HepG2 (cell line): ENCODE measurements around the gene CCNL1. TPM values are rescaled to one million over a fixed set of nuclear protein-coding genes. Genes with fewer than 3 reads are reported as not detected.

Experiments used
- ATAC-seq: fragments of 200-7000 bp; cut with Tn5 transposase; 3 replicates; pipeline ENCODE4 v1.9.1; 2020; ENCODE audit warnings: mild to moderate bottlenecking, moderate library complexity
- BruUV-seq: library from RNA; stranded (reverse); fragments of 400-500 nt; replicated peaks from 2 replicates; lab custom pipeline; 2021; lab: Mats Ljungman, UMichigan
- CTCF ChIA-PET: fragments of 300-600 bp; formaldehyde crosslinking; extraction: SDS; loops from one replicate; lab custom pipeline; 2021; ENCODE audit warnings: low total read pairs, inconsistent platforms, low intra/inter-chr PET ratio; lab: Yijun Ruan, JAX
- POLR2A ChIA-PET: fragments of 350-600 bp; sonication (Branson Sonifier 250); formaldehyde crosslinking; loops from one replicate; lab custom pipeline; 2020; ENCODE audit warnings: antibody characterized with exemption, inconsistent platforms; lab: Yijun Ruan, JAX
- DNase-seq: peaks from one replicate; pipeline ENCODE4 v3.0.0-alpha.2; 2015; ENCODE audit warnings: low spot score
- FAIRE-seq: peaks from 3 replicates; lab custom pipeline; 2011; peaks lifted over from hg19 to GRCh38; lab: Jason Lieb, UNC
- H2AFZ ChIP-seq: one replicate; pipeline ENCODE4 v1.6.1; 2011; ENCODE audit warnings: low read length, inconsistent platforms
- H3K27ac ChIP-seq: fragments of 300-600 bp; 3 replicates; pipeline ENCODE4 v1.8.0; 2011; ENCODE audit warnings: mixed run types, mild to moderate bottlenecking, mixed read lengths, low read length, inconsistent platforms; ENCODE audit not compliant: insufficient read depth; ENCODE audit errors: extremely low read length
- H3K27me3 ChIP-seq, 2 experiments: fragments of 200-600 bp in 1 of 2; 2 replicates in 1 of 2; 3 replicates in 1 of 2; pipeline versions ENCODE4 v1.6.0 to v1.8.0; 2011; ENCODE audit warnings: low read length in 2 of 2, mild to moderate bottlenecking in 2 of 2, moderate library complexity in 2 of 2, inconsistent platforms in 1 of 2; ENCODE audit not compliant: insufficient read depth in 2 of 2, control insufficient read depth in 1 of 2
- H3K36me3 ChIP-seq, 2 experiments: fragments of 200-600 bp in 1 of 2; replicated peaks in 1 of 2; 2 replicates in 1 of 2; 3 replicates in 1 of 2; pipeline versions ENCODE4 v1.5.1 to v1.8.0; 2011; ENCODE audit warnings: low read length in 2 of 2, inconsistent platforms in 1 of 2; ENCODE audit not compliant: insufficient read depth in 2 of 2, control insufficient read depth in 1 of 2
- H3K4me1 ChIP-seq: 2 replicates; pipeline ENCODE4 v1.5.1; 2012; ENCODE audit warnings: low read length, inconsistent platforms; ENCODE audit not compliant: insufficient read depth
- H3K4me2 ChIP-seq: 2 replicates; pipeline ENCODE4 v1.6.0; 2011; ENCODE audit warnings: low read depth, low read length, inconsistent platforms
- H3K4me3 ChIP-seq, 3 experiments: fragments of 200-600 bp in 1 of 3; sonication (generic), shearing (Covaris generic) in 1 of 3; replicated peaks in 1 of 3; 2 replicates each; pipeline ENCODE4 v1.5.1; 2011 to 2016; ENCODE audit warnings: low read length in 3 of 3, inconsistent platforms in 2 of 3, low read depth in 2 of 3, mild to moderate bottlenecking in 2 of 3, control low read depth in 1 of 3, mixed read lengths in 1 of 3; ENCODE audit not compliant: insufficient read depth in 1 of 3
- H3K79me2 ChIP-seq: one replicate; pipeline ENCODE4 v1.6.1; 2011; ENCODE audit warnings: low read length, inconsistent platforms; ENCODE audit not compliant: insufficient read depth
- H3K9ac ChIP-seq: 2 replicates; pipeline ENCODE4 v1.6.0; 2011; ENCODE audit warnings: mild to moderate bottlenecking, low read depth, low read length, inconsistent platforms; ENCODE audit not compliant: insufficient read depth
- H3K9me3 ChIP-seq: 2 replicates; pipeline ENCODE4 v1.5.1; 2012; ENCODE audit warnings: mild to moderate bottlenecking, low read length
- H4K20me1 ChIP-seq: 2 replicates; pipeline ENCODE4 v1.6.0; 2011; ENCODE audit warnings: inconsistent platforms, mild to moderate bottlenecking, low read length, moderate library complexity; ENCODE audit not compliant: insufficient read depth
- AKNA ChIP-seq: sonication (generic); formaldehyde crosslinking; IDR thresholded peaks from 2 replicates; pipeline ENCODE4 v1.4.0; 2020; ENCODE audit warnings: missing genetic modification reagents, borderline replicate concordance
- ASH2L ChIP-seq: fragments of 300-600, 200-600 bp; sonication (generic); IDR thresholded peaks from 2 replicates; pipeline ENCODE4 v1.7.0; 2017; ENCODE audit warnings: low read depth, mild to moderate bottlenecking, moderate library complexity, mixed read lengths, low read length; ENCODE audit not compliant: insufficient read length
- CTCF ChIP-seq: sonication (generic); formaldehyde crosslinking; IDR thresholded peaks from 2 replicates; pipeline ENCODE4 v1.5.0; 2020; ENCODE audit warnings: mild to moderate bottlenecking, missing genetic modification reagents, moderate library complexity
- ELK4 ChIP-seq: sonication (generic); formaldehyde crosslinking; IDR thresholded peaks from 2 replicates; pipeline ENCODE4 v1.9.0; 2021; ENCODE audit warnings: missing genetic modification reagents, borderline replicate concordance
- NRL ChIP-seq: sonication (generic); formaldehyde crosslinking; IDR thresholded peaks from 2 replicates; pipeline ENCODE4 v1.5.0; 2020; ENCODE audit warnings: missing genetic modification reagents, mild to moderate bottlenecking, moderate library complexity, borderline replicate concordance
- PLRG1 ChIP-seq: fragments of 450-650 bp; conservative IDR thresholded peaks from 2 replicates; pipeline ENCODE4 v1.6.1; 2016
- WGBS: methylation state at CpG from one replicate; pipeline ENCODE4 v1.1.6; 2017; ENCODE audit warnings: low lambda C conversion rate; 5-methylcytosine and 5-hydroxymethylcytosine counted together
- in situ Hi-C: cut with HindIII; loops from 2 replicates; pipeline ENCODE4 v1.10.0; 2017; ENCODE audit warnings: low pct_unique_long_range_greater_than_20kb; ENCODE audit not compliant: extremely low pct_ligation_motif_present
- intact Hi-C: fragments of 100-400 bp; cut with micrococcal nuclease; formaldehyde crosslinking; loops from one replicate; pipeline ENCODE4 v1.10.0; 2022; ENCODE audit not compliant: unreplicated experiment
- polyA plus RNA-seq, 8 experiments: library from polyadenylated mRNA; depleted of rRNA in 3 of 8; stranded (reverse) in 7 of 8; unstranded in 1 of 8; fragments of >200 nt; fragmentation: Illumina TruSeq in 4 of 8; extraction: Trizol in 4 of 8; gene quantifications; 2 replicates each; pipeline versions ENCODE4 v1.2.1 to v1.2.3, GENCODE V29; 2011 to 2016; ENCODE audit warnings: low read depth in 4 of 8, missing spikeins in 1 of 8, mixed read lengths in 1 of 8; ENCODE audit not compliant: insufficient read depth in 1 of 8
- total RNA-seq, 5 experiments: library from RNA; depleted of rRNA; stranded (reverse); fragments of >200 nt; fragmentation: Illumina TruSeq; extraction: Trizol; gene quantifications; 2 replicates each; pipeline ENCODE4 v1.2.3, GENCODE V29; 2016; ENCODE audit warnings: low read depth in 1 of 5

Gene CCNL1
- total and polyA plus RNA-seq, 2 of the 13 experiments (the other 11 are each of a cell fraction or from before 2014, with no cell fraction given) = 151 to 303 TPM

DNA sequence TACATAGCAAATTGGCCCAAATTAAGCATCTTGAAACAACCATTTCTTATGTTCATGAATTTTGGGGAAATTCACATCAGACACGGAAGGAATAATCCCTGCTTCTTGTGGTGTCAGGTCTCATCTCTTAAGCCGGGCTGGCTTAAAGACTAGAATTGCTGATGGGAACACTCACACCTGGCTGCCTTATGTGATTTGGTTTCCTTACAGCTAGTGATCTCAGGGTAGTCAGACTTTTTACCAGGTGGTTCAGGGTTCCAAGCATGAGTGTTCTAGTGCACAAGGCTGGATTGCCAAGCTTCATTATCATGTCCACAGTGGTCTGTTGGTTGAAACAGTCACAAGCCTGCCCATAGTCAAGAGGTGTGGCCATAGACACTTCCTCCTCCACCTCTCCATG, 20.3 kb upstream of the CCNL1 start:
- peaks cover 10% of the 10 kb centered on the region for H3K79me2 ChIP-seq
- CTCF ChIA-PET = no interaction called here
- H2AFZ ChIP-seq = no peak overlapping the region
- peaks cover 21% of the 10 kb centered on the region for H3K4me1 ChIP-seq
- H3K9me3 ChIP-seq = no peaks in the 10 kb centered on the region
- TF ChIP-seq ELK4 (CRISPR knock-in tag) = no peak
- TF ChIP-seq CTCF (CRISPR knock-in tag) = no peak
- TF ChIP-seq PLRG1 = no peak
- no peak for TF ChIP-seq AKNA (CRISPR knock-in tag)
- no peak for TF ChIP-seq ASH2L
- no peak for TF ChIP-seq NRL (CRISPR knock-in tag)
- TF ChIP-seq, all 625 proteins: peak for 0
- no TSS peak for BruUV-seq
- WGBS = 92% methylated on average over 2 of the region's 2 CpGs
- intact Hi-C loops = no loop called here
- Histone ChIP-seq H3K36me3 (no peaks in the 10 kb centered on the region), H4K20me1 (no peaks in the 10 kb centered on the region), H3K4me3 (no peak overlapping the region), H3K9ac (no peak overlapping the region), H3K27me3 (no peaks in the 10 kb centered on the region; a peak in 1 of 5 replicates), H3K27ac (no peak overlapping the region), H3K4me2 (no peak overlapping the region)
- POLR2A ChIA-PET = interaction anchor here (1.4 kb wide), 1 partner anchor 20 kb away, joined by 4 read pairs; the partner anchor contains the start of gene CCNL1
- DNase-seq (no peak), FAIRE-seq (no peak), ATAC-seq (no peak)
- in situ Hi-C loops = no loop called here
